Measurements from ENCODE around the gene AKIRIN2.
A peak's percentile ranks its signal among the peaks of the same experiment; 100 is the strongest.

The AKIRIN2 gene
- total RNA-seq, result 28.7 to 95.9 (median 39.9) reads per million in 3 experiments

DNA sequence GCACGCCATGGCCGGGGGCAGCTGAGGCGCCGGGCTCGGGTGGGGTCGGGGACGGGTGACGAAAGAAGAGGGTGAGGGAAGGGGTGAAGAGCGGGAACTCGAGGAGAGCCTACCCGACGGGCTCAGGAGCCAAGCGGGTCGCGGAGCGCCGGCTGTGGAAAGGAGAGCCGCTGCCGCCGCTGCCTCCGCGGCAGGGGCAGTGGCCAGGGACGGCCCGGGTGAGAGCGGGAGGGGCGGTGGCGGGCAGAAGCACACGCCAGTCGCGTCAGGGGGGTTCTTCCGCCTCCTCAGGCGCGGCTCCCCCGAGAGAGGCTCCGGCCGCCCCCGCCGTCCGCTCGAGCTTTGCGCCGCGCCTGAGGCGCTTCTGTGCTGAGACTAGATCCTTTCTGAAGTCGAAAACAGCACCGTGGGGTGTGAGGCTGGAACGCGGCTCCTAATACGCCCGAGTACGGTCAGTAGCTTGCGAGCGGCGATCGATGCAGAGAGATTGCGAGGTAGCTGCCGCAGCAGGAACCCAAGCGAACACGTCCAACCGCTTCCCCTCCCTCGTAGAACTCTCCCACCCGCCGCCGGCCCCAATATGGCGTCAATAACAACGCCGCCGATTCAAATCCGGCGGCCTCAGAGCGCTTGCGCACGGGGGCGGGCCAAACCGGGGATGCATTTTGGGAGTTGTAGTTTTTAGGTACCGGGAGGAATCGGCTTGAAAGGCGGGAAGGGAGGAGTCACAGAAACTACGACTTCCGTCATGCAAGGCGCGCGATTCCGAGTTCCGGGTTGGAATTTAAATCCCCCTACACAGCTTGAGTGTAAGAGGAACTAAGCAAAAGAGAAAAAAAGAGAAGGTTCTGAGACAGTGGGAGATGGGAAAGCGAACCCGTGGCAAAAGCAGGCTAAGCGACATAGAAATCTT lies at the start of gene AKIRIN2:
AKIRIN2 (minus strand) TSS at position 558 of the 913 bp plus-strand sequence; CDS start at position 9, 549 bp downstream.
- DNase-seq, result peak; percentile 99

DNA sequence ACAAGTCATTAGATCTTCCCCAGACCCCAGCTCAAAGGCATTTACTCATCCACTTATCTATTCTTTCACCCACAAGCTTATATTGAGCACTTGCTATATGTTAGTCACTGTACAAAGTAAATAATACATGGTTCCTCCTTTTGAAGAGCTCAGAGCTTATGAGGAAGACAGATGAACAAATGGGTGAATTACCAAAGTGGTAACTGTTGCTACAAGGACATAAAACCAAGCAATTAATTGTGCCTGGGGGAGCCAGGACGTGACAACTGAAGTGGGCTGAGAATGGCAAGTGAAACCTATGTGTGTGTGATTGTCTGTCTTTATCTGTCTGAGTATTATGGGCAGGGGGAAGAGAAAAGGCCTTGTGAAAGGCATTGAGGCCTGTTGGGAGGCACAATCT lies 45.6 kb upstream of the AKIRIN2 start:
- no peak for DNase-seq

DNA sequence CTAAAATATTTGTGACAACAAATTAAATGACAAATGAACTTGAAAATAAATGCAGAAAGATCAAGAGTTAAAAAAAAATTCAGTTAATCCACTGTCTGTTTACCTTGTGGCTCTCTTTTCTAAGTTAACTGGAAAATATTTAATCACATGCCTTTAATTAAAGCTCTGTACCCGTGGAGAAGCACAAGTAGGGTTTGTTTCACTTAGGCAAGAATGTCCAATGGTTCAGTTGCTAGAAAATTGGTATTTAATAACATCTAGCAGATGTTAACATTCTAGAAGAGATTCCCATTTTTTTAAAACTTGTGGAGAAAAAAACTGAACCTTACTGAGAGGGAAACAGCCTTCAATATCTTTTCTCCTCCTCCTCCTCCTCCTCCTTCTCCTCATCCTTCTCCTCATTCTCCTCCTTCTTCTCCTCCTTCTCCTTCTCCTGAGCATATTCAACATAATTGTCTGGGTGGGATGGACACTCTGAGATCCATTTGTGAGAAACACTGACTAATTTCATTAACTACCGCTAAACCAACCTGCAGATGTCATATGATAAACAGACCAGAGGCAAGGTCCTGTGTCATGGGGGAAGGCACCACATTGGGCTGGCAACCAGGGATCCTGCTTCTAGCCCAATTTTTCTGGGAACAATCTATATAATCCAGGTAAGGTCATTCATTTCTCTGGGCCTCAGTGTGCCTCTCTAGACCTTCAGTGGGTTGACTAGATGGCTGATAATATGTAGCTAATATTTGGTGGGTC lies 44.1 kb upstream of the AKIRIN2 start:
- DNase-seq, result no peak

DNA sequence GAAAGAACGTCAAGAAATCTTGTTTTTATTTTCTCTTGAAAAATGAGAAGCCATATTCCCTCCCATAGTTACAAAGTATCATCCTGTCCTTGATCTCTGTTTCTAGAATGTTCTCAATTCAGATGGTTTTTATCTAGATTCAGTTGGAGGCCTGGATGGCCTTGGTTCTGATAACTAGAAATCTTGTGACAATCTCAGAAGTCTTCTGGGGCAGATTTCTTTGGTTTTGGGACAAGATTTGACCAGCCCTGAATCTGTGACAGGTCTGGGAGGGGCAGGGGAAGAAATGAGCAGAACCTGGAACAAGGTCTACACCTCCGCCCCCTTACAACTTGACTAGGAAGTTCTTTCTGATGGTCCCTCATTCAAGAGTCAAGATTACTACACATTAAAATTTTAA lies 41.4 kb upstream of the AKIRIN2 start:
- DNase-seq, result no peak

DNA sequence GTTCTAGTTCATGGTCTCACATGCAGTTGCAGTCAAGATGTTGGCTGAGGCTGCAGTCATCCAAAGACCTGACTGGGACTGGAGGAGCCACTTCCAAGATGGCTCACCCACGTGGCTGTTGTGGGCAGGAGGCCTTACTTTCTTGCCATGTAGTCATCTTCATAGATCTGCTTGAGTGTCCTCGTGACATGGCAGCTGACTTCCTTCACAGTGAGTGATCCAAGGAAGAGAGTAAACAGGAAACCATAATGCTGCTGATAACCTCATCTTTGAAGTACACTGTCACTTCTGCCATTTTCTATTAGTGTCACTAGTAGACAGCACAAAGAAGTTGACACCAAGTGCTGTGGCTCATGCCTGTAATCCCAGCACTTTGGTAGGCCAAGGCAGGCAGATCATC lies 40.1 kb upstream of the AKIRIN2 start:
- DNase-seq, result peak; percentile 74

DNA sequence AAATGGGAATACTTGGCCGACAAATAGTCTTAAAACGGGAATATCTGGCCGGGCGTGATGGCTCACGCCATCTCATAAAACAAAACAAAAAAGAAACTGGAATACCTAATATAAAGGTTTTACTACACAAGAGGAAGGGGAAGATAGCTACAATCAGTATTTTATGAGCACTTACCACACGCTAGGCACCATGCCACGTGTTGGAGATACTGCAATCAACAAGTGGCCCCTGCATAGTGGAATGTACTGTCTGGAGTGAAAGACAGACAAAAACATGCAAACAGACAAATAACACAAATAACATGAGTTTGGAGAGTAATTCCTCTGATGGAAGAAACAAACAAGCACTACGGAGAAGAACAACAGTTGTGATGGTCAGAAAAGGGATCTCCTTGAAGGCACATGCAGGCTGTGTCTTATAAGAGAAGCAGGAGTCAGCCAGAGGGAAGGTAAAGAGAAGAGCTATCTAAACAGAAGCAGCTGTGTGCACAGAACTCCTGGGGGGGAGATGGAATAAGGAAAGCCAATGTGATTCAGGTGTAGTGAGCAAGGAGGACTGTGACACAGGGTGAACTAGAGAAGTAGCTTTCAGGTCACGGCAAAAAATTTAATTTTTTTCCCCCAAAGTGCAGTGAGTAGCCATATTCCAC lies 39.1 kb upstream of the AKIRIN2 start:
- DNase-seq, result no peak

DNA sequence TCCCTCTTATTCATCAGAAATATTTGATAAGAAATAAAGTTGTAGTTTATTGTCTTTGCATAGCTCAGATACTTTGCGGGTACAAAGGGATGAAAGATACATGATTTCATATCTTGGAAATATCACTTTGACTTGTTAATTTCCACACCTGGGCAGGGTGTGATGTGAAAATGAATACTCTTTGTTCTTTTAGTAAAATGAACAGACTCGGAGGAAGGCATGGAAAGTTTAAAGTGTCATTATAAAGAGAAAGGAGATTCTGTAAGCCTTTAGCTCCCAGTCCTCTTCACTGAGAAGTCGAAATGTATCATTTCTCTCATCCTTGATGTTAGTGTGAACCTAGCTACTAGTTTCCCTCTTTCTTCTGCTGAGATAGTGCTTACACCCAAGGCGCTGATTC lies 36.7 kb upstream of the AKIRIN2 start:
- DNase-seq, result no peak

DNA sequence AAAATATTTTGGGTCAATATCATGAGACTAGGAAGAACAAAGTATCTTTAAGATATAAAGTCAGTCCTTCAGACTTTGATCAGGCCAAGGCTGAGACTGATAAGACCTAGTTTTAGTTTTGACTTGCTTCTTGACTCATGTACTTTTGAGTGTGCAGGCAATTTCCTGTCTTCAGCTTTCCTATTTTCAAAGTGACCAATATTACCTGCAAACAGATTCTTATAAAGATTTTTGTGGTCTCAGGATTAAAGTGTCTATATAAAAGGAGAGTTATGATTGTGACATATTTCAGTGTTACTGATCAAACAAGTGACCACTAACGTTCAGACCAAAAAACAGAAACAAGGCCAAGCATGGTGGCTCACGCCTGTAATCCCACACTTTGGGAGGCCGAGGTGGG lies 36.0 kb upstream of the AKIRIN2 start:
- DNase-seq, result peak; percentile 3

DNA sequence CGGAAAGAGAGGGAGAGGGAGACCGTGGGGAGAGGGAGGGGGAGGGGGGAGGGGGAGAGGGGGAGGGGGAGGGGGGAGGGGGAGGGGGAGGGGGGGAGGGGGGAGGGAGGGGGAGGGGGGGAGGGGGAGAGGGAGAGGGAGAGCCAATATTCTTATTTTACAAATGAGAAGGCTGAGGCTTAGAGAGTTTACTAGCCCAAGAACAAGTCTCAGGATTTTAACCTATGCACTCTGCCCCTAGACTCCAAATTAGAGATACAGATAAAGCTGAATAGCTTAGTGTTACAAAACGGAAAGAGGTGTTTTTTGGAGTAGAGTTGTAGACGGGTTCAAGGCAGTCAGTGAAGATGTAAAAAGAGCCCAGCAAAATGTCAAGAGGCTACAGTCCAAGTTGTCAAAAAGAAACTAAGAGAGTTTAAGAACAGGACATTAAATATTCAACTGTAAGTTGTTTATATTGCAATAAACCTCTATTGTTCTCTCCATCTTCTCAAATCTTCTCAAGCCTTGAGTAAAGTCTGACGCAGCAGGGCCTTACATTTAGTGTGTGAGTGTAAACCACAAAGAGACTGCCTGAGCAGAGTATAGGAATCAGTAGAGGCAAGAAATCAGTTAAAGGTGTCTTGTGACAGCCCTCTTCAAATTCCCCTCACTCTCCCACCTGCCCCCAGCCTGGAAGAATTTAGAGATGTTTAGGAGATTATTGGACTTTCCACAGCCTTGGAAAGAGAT lies 34.9 kb upstream of the AKIRIN2 start:
- no peak for DNase-seq

DNA sequence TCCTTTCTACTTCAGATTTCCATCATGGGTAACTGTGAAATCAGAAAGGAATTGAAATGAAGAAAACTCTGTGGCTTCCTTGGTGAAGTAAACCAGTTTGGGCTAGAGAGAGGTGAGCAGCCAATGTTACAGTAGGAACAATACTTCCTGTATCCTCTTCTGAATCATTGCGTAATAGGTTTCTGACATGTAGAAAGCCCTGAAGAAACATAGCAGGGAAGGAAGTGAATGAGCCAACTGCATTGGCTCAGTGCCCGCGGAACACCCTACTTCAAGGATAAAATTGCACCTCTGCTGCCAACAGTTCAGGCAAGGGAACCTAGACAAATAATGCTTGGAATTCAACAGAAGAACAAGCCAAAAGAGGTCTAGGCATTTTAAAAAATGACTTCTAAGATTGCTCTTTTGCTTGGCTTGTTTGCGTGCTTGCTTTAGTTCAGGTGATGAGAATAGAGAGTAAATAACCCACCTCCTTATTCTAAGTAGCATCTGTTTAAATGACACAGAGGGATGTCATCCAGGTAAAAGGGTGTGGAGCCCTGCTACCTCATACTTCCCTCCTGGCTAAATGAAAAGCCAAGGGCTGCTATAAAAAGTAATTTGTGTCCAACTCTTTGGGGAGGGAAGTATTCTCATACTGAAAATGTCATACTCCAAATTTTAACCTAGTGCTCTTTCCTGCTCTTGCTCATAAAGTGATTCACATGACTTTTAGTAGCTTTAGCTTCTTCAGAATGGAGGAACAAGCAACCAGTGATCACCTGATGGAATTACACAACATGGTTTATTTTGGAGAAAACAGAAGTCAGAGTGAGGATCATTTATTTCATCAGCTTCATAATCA lies 30.0 kb upstream of the AKIRIN2 start:
- DNase-seq, result peak; percentile 56

DNA sequence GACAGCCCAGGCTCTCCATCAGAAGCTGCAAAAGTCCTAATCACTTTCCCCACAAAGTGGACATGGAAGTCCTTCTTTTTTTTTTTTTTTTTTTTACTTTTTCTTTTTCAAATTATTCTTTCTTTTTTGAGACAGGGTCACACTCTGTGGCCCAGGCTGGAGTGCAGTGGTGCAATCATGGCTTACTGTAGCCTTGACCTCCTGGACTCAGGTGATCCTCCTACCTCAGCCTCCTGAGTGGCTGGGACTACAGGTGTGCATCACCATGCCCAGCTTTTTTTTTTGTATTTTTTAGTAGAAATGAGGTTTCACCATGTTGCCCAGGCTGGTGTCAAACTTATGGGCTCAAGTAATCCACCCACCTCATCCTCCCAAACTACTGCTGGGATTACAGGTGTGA lies 29.0 kb upstream of the AKIRIN2 start:
- no peak for DNase-seq

DNA sequence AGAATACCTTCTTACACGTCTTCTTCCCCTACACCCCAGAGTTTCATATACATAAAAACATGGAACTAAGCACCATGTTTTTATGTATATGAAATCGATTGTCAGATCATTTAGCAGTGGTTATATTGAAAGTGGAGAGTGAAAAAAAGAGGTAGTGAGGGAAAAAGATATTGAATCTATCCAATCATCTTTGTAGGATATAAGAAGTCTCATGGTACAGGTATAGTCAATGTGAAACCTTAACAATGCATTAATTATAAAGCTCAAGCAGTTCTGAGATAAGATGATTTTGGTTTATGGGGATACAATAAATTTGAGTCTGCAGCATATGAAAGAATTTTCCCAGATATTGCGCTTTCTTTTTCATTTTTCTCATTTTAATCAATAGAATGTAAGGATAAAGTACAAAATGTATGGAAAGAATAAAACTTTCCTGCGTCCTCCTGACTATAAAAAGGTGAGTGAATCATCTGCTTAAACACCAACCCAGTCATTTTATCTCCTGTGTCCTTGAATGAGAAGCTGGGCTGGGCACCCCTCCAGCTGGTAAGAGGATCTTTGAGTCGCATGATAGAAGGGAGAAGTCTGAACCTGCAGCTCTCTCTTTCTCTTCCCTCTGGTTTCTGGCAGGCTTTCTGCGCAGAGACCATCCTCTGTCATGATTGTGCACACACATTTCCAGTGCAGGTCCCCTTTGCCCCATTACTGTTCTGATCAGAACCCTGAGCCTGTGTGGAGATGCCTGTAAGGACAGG lies 28.1 kb upstream of the AKIRIN2 start:
- DNase-seq, result no peak

DNA sequence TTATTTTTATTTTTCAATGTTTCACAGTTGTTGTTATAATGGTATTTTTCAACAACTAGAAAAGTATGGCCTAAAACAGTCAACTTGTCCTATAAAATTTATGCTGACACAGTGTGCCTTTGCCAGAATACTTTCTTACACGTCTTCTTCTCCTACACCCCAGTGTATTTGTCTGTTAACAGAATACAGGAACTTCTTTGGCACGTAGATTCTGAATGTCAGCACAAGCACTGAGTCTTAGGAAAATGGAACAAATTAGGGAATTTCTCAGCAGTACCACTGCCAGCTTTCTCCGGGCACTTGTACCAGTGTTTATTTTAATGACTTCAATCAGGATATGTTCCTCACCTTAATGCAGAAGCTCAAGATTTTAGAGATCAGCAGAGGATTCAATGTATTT lies 26.7 kb upstream of the AKIRIN2 start:
- DNase-seq, result no peak

DNA sequence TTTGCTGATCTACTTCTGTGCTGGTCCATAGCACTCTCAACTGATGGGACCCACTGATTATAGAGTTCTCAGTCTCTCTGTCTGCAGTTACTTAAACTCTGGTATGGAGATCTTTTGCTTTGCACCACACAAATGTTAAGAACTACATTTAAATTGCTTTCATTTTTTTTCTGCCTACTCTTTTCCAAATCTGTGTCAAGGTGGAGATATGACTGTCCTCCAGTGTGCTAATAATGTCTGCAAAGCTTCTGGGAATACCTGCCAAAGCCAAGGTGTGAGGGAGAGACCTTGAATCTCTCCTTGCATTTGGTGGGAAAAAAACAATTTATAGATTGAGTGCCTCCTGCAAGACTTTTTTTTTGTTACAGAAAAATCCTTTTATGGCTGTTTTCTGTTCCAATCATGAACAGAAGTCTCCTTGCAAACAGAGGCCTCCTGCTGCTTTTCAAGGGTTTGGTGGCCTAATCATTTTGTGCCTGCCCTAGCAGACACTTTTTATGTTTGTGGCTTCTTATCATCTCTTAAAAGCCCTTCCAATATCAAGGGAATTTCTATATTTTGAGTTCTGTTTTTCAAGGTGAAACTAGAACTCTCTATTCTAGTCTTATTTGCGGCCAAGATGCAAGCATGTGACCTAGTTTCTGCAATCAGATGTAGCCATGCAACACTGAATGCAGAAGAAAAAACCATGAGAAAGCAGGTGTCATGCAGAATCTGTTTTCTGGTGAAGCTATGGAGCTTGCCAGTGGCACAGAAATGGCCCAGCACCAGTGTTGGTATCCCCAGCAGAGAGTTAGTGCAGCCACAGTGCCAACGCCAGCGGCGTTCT lies 23.2 kb upstream of the AKIRIN2 start:
- DNase-seq, result no peak

DNA sequence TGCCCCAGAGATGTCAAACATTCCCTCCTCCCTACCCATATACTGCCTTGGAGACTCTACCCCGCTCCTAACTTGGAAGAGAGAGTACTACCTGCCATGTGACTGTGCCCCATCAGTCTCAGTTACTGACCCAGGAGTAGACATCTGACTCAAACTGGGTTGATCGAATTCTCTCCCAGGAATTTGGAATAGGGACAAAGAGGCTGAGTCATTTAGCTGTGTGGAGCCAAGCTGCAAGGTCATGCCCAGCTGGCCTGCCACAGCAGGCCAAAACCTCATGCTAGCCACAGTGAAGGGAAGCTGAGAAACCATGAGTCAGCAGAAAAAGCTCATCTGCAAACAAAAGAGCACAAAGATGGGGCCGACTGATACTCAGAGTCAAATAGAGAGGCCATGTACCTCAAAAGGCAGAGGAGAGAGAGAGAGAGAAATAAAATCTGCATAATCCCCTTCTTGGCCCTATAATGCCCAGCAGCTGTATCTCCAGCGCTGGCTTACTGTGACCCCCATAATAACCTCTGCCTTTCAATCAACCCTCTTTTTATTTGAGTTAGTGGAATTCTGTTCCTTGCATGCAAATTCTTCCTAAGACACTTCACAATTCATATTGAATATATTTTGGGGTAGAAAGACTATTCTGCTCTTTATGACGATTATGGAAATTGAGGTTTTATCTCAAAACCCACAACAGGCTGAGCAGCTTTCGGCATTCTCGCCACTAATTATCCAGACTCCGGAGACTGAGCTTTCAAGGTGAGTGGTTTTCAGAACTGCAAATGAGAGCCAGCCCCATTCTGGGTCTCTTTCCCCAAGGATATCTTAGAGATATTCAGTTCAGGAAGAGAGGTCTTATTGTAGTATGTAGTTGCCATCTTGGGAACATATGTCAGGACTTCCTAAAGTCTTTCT lies 21.4 kb upstream of the AKIRIN2 start:
- DNase-seq, result no peak

DNA sequence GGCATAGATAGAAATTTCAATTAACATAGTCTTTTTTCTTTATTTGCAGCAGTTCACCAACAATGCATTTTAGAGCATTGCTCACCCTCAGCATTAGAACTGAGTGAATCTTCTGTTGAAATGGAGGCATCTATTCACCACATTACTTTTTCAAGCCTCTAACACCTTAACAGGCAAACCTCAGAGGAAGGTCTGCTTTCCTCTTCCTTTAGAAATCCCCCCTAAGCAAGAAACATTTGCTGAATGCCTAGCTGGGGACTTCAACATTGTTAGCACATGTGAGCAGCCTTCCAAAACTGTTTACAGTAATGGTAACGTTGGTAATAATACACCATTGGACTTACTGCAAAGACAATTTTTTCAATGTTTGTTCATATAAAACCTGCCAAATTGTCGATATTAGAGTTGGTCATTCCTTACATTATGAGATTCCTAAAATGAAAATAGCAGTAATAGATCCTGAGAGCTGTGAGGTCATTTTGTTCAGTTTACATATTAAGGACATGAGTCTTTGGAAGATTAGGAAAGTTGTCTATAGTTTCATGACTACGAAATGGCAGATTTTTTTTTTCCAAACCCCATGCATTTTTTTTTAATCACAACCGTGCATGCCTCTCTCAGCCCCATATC lies 20.6 kb upstream of the AKIRIN2 start:
- DNase-seq, result no peak

DNA sequence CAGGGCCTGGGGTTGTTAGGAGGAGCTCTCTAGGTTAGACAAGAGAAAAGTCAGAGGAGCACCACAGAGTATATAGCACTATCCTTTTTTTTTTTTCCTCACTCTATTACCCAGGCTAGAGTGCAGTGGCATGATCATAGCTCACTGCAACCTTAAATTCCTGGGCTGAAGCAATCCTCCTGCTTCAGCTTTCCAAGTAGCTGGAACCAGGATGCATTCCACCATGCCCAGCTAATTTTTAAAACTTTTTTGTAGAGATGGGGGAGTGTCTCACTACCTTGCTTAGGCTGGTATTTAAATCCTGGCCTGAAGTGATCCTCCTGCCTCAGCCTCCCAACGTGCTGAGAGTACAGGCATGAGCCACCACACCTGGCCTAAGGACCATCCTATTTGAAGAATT lies 19.3 kb upstream of the AKIRIN2 start:
- DNase-seq, result no peak

DNA sequence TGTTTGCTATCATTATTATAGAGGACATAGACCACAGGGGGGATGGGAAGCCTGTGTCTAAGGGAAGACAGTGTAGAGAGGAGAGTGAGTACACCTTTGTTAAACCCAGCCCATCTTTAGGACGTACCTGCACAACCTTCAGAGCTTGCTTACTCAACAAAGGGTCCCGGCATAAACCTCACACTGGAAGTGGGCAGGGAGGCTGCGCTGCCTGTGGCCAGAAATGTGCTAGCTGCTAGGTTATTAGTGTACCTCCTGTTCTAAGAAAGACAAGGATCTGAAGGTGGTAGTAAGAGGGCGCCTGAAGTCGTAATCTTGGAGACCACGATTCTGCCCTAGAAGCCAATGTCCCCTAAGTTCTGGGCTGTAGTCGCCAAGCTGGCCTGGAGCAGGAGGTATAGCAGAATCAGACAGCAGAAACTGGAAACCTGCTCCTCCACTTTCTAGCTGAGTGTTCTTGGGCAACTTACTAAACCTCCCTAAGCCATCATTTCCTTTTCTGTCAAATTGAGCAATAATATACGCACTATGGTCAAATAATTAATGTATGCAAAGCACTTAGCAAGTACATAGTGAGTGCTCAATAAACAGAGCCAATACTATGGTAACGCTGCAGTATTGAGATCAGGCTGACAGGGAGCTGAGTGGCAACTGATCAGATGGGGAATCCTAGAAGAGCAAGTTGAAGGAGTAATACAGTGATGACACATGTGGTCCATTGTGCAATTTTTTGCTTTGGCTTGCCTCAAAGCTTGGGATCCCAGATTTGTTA lies 16.8 kb upstream of the AKIRIN2 start:
- no peak for DNase-seq

Data from central memory CD4-positive, alpha-beta T cell (primary cell).